GM23248 (cell line): ENCODE results near the gene RAP2A.

ENCODE experiments used
- EZH2 ChIP-seq: fragments of 200-600 bp; sonication (generic); IDR thresholded peaks from 2 replicates; pipeline ENCODE4 v1.6.1; 2018; ENCODE audit warnings: antibody characterized with exemption, mild to moderate bottlenecking; ENCODE audit not compliant: insufficient read depth, poor library complexity, severe bottlenecking
- EZH2phosphoT487 ChIP-seq: fragments of 200-600 bp; sonication (generic); IDR thresholded peaks from 2 replicates; pipeline ENCODE4 v1.6.1; 2018; ENCODE audit warnings: antibody characterized with exemption, moderate library complexity, mild to moderate bottlenecking, low read depth; ENCODE audit not compliant: insufficient read depth

GRCh38 chr13:97474349-97474980 lies 40.5 kb downstream of the RAP2A start:
- no peak for TF ChIP-seq EZH2phosphoT487
- TF ChIP-seq EZH2 = no peak
